GM15510 (cell line): Measurements from ENCODE around the gene BPIFB4.

Experiments used
- POLR2A ChIP-seq: IDR thresholded peaks from 3 replicates; pipeline ENCODE4 v1.6.1; 2011; ENCODE audit warnings: borderline replicate concordance; ENCODE audit not compliant: insufficient read length; ENCODE audit errors: extremely low read depth

Gene BPIFB4

GRCh38 chr20:33053291-33054106, 25.9 kb upstream of the BPIFB4 start, which contains the start of gene BPIFB3:
Gene BPIFB3 (plus strand): TSS chr20:33053903. CDS start chr20:33055436, 1,533 bp downstream.
- TF ChIP-seq POLR2A = no peak

- TF ChIP-seq POLR2A = no peak
These were observed 25.1 kb upstream of the BPIFB4 start for GRCh38 chr20:33054381-33054780.

- TF ChIP-seq POLR2A = no peak
These were observed 24.7 kb upstream of the BPIFB4 start for GRCh38 chr20:33054791-33055190.

GRCh38 chr20:33059136-33059535, 20.3 kb upstream of the BPIFB4 start:
- TF ChIP-seq POLR2A = no peak

GRCh38 chr20:33059741-33060390, 19.6 kb upstream of the BPIFB4 start:
- no peak for TF ChIP-seq POLR2A

- no peak for TF ChIP-seq POLR2A
These were observed 17.8 kb upstream of the BPIFB4 start for GRCh38 chr20:33061658-33062028.

GRCh38 chr20:33062105-33062824, 17.2 kb upstream of the BPIFB4 start:
- TF ChIP-seq POLR2A = no peak

GRCh38 chr20:33062825-33063149, 16.7 kb upstream of the BPIFB4 start:
- TF ChIP-seq POLR2A = no peak

- TF ChIP-seq POLR2A = no peak
These were observed 16.2 kb upstream of the BPIFB4 start for GRCh38 chr20:33063271-33063670.

GRCh38 chr20:33064572-33065287, 14.7 kb upstream of the BPIFB4 start:
- TF ChIP-seq POLR2A = no peak

GRCh38 chr20:33065785-33066184, 13.7 kb upstream of the BPIFB4 start:
- TF ChIP-seq POLR2A = no peak

GRCh38 chr20:33067806-33068205, 11.6 kb upstream of the BPIFB4 start:
- TF ChIP-seq POLR2A = no peak

GRCh38 chr20:33068251-33068939, 11.0 kb upstream of the BPIFB4 start:
- no peak for TF ChIP-seq POLR2A

- TF ChIP-seq POLR2A = no peak
These were observed 9.8 kb upstream of the BPIFB4 start for GRCh38 chr20:33069673-33070072.
